Endothelial cell of umbilical vein (primary cell): Measurements from ENCODE around the gene EHMT1. TPM values are rescaled to one million over a fixed set of nuclear protein-coding genes. Genes with fewer than 3 reads are reported as not detected.
A peak's percentile ranks its signal among the peaks of the same experiment; 100 is the strongest.
"Not testable (repeated sequence)": the region's sequence is repeated elsewhere in the genome, so short reads cannot be mapped to it uniquely, and the experiment has no call there.

Experiments
- BruUV-seq: library from RNA; stranded (reverse); fragments of 400-500 nt; replicated peaks from 2 replicates; lab custom pipeline; 2021; lab: Mats Ljungman, UMichigan
- CTCF ChIA-PET: fragments of 300-600, 350-600 bp; sonication (Branson Sonifier 250); formaldehyde crosslinking; loops from one replicate; lab custom pipeline; 2021; ENCODE audit warnings: antibody characterized with exemption, inconsistent platforms; lab: Charles Lee
- POLR2A ChIA-PET: fragments of 300-600, 350-600 bp; sonication (Branson Sonifier 250); formaldehyde crosslinking; loops from one replicate; lab custom pipeline; 2021; ENCODE audit warnings: antibody characterized with exemption, inconsistent platforms; lab: Charles Lee
- DNase-seq: peaks from one replicate; pipeline ENCODE4 v3.0.0-alpha.2; 2011; ENCODE audit warnings: low read depth, low spot score
- FAIRE-seq: peaks from 2 replicates; lab custom pipeline; 2011; peaks lifted over from hg19 to GRCh38; lab: Jason Lieb, UNC
- H2AFZ ChIP-seq: 2 replicates; pipeline ENCODE4 v1.6.0; 2012; ENCODE audit warnings: low read depth, low read length, control low read depth, inconsistent platforms
- H3K27ac ChIP-seq: 2 replicates; pipeline ENCODE4 v1.5.1; 2011; ENCODE audit warnings: low read depth, mild to moderate bottlenecking, control low read depth, low read length, moderate library complexity; ENCODE audit not compliant: insufficient read depth
- H3K27me3 ChIP-seq, 2 experiments: 2 replicates each; pipeline versions ENCODE4 v1.6.0 to v1.6.1; 2011; ENCODE audit warnings: low read length in 2 of 2, mixed read lengths in 1 of 2; ENCODE audit not compliant: control insufficient read depth in 2 of 2, insufficient read depth in 2 of 2
- H3K36me3 ChIP-seq, 2 experiments: 2 replicates in 1 of 2; 3 replicates in 1 of 2; pipeline ENCODE4 v1.5.1; 2011; ENCODE audit warnings: low read length in 2 of 2, mild to moderate bottlenecking in 1 of 2, moderate library complexity in 1 of 2; ENCODE audit not compliant: control insufficient read depth in 2 of 2, insufficient read depth in 2 of 2; ENCODE audit errors: extremely low read depth in 1 of 2
- H3K4me1 ChIP-seq: 3 replicates; pipeline ENCODE4 v1.5.1; 2011; ENCODE audit warnings: mild to moderate bottlenecking, low read length; ENCODE audit not compliant: control insufficient read depth, insufficient read depth; ENCODE audit errors: extremely low read depth
- H3K4me2 ChIP-seq: 2 replicates; pipeline ENCODE4 v1.6.1; 2011; ENCODE audit warnings: low read length, control low read depth, mixed read lengths; ENCODE audit not compliant: insufficient read depth
- H3K4me3 ChIP-seq, 3 experiments: fragments of 200-600 bp in 1 of 3; sonication (generic), shearing (Covaris generic) in 1 of 3; replicated peaks in 1 of 3; 2 replicates each; pipeline ENCODE4 v1.5.1; 2011 to 2016; ENCODE audit warnings: control low read depth in 3 of 3, low read length in 3 of 3, mild to moderate bottlenecking in 2 of 3, inconsistent platforms in 1 of 3, low read depth in 1 of 3, moderate library complexity in 1 of 3; ENCODE audit not compliant: insufficient read depth in 1 of 3
- H3K79me2 ChIP-seq: 2 replicates; pipeline ENCODE4 v1.6.0; 2012; ENCODE audit warnings: low read length, inconsistent platforms; ENCODE audit not compliant: control insufficient read depth, insufficient read depth
- H3K9ac ChIP-seq: replicated peaks from 2 replicates; pipeline ENCODE3; 2011; ENCODE audit warnings: low read length, control low read depth; ENCODE audit not compliant: insufficient read depth; ENCODE audit errors: extremely low read depth
- H3K9me1 ChIP-seq: replicated peaks from 3 replicates; pipeline ENCODE4 v1.6.0; 2011; ENCODE audit warnings: mild to moderate bottlenecking, low read length; ENCODE audit not compliant: control insufficient read depth, insufficient read depth; ENCODE audit errors: extremely low read depth
- H3K9me3 ChIP-seq: replicated peaks from 2 replicates; pipeline ENCODE4 v1.5.1; 2012; ENCODE audit warnings: low read length, inconsistent platforms; ENCODE audit not compliant: control insufficient read depth, insufficient read depth
- H4K20me1 ChIP-seq: replicated peaks from 2 replicates; pipeline ENCODE3; 2011; ENCODE audit warnings: mild to moderate bottlenecking, low read length; ENCODE audit not compliant: control insufficient read depth, insufficient read depth; ENCODE audit errors: extremely low read depth
- EZH2 ChIP-seq: IDR thresholded peaks from 2 replicates; pipeline ENCODE4 v1.6.1; 2012; ENCODE audit warnings: borderline replicate concordance, low read depth, mild to moderate bottlenecking, moderate library complexity, low read length, inconsistent platforms; ENCODE audit not compliant: severe bottlenecking
- FOS ChIP-seq: IDR thresholded peaks from 2 replicates; pipeline ENCODE4 v1.6.1; 2011; ENCODE audit warnings: mild to moderate bottlenecking, low read length, moderate library complexity, borderline replicate concordance; ENCODE audit not compliant: insufficient read depth
- GATA2 ChIP-seq: IDR thresholded peaks from 2 replicates; pipeline ENCODE4 v1.7.0; 2011; ENCODE audit warnings: low read depth, mild to moderate bottlenecking, moderate library complexity, mixed read lengths, low read length; ENCODE audit not compliant: insufficient read length, insufficient read depth
- JUN ChIP-seq: IDR thresholded peaks from 2 replicates; pipeline ENCODE4 v1.6.1; 2011; ENCODE audit warnings: borderline replicate concordance, low read depth; ENCODE audit not compliant: insufficient read length, insufficient read depth
- MYC ChIP-seq: IDR thresholded peaks from one replicate; pipeline ENCODE4 v1.6.1; 2011; ENCODE audit warnings: mild to moderate bottlenecking, low read depth, low read length
- POLR2A ChIP-seq: IDR thresholded peaks from 2 replicates; pipeline ENCODE4 v1.6.1; 2012; ENCODE audit warnings: low read depth, mild to moderate bottlenecking, control low read depth, low read length
- POLR2AphosphoS5 ChIP-seq: IDR thresholded peaks from 2 replicates; pipeline ENCODE4 v1.6.1; 2012; ENCODE audit warnings: low read depth, mild to moderate bottlenecking, control low read depth, low read length, moderate library complexity; ENCODE audit not compliant: insufficient read depth
- dilution Hi-C: fragments of 300-500 bp; cut with MboI; formaldehyde crosslinking; loops from one replicate; pipeline ENCODE4 v1.15.0; 2019; ENCODE audit warnings: low sequenced_read_pairs; ENCODE audit not compliant: extremely low pct_ligation_motif_present
- intact Hi-C: fragments of 100-400 bp; cut with micrococcal nuclease; formaldehyde crosslinking; loops from one replicate; pipeline ENCODE4 v1.10.0; 2022
- polyA plus RNA-seq, 4 experiments: library from polyadenylated mRNA; depleted of rRNA in 3 of 4; stranded (reverse) in 3 of 4; unstranded in 1 of 4; fragments of >200 nt; gene quantifications; 2 replicates each; pipeline versions ENCODE4 v1.2.1 to v1.2.3, GENCODE V29; 2011 to 2012; ENCODE audit warnings: missing spikeins in 1 of 4
- total RNA-seq: library from RNA; stranded (reverse); gene quantifications from 2 replicates; pipeline ENCODE4 v1.2.3, GENCODE V29; 2021
- TF ChIP-seq, protein P1 (sequence below): IDR thresholded peaks from 2 replicates; pipeline ENCODE4 v1.6.1; 2011; ENCODE audit not compliant: insufficient read depth, insufficient read length
- TF ChIP-seq, protein P2 (sequence below), 2 donors: IDR thresholded peaks; 1 replicate in 1 of 2; 2 replicates in 1 of 2; pipeline ENCODE4 v1.5.1; 2011; ENCODE audit warnings: low read length in 2 of 2, mild to moderate bottlenecking in 2 of 2, moderate library complexity in 2 of 2, control low read depth in 1 of 2, inconsistent platforms in 1 of 2, low read depth in 1 of 2; ENCODE audit not compliant: insufficient read depth in 1 of 2; ENCODE audit errors: extremely low read depth in 1 of 2

EHMT1 gene
- total and polyA plus RNA-seq, 2 donors (not counting 3 experiments of a cell fraction or from before 2014, with no cell fraction given): 48.2 to 104 TPM

GRCh38 chr9:137725598-137725997 lies 106.8 kb downstream of the EHMT1 start:
- Histone ChIP-seq H3K9ac (no peak overlapping the region), H3K36me3 (peaks cover 0 to 10% of the 10 kb centered on the region in 2 experiments), H3K9me1 (no peaks in the 10 kb centered on the region), H3K4me3 (no peak overlapping the region), H3K4me1 (no peaks in the 10 kb centered on the region), H2AFZ (no peak overlapping the region), H3K4me2 (no peak overlapping the region), H3K9me3 (no peaks in the 10 kb centered on the region), H3K79me2 (peaks cover 54% of the 10 kb centered on the region), H4K20me1 (no peaks in the 10 kb centered on the region), H3K27ac (no peak overlapping the region), H3K27me3 (no peaks in the 10 kb centered on the region)
- dilution Hi-C loops (no loop called here), intact Hi-C loops (no loop called here)
- BruUV-seq: no TSS peak
- TF ChIP-seq MYC (no peak), EZH2 (no peak), GATA2 (no peak), POLR2A (no peak), JUN (no peak), POLR2AphosphoS5 (no peak), FOS (no peak)
- TF ChIP-seq, protein P1, sequence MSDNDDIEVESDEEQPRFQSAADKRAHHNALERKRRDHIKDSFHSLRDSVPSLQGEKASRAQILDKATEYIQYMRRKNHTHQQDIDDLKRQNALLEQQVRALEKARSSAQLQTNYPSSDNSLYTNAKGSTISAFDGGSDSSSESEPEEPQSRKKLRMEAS: no peak
- TF ChIP-seq, protein P2, sequence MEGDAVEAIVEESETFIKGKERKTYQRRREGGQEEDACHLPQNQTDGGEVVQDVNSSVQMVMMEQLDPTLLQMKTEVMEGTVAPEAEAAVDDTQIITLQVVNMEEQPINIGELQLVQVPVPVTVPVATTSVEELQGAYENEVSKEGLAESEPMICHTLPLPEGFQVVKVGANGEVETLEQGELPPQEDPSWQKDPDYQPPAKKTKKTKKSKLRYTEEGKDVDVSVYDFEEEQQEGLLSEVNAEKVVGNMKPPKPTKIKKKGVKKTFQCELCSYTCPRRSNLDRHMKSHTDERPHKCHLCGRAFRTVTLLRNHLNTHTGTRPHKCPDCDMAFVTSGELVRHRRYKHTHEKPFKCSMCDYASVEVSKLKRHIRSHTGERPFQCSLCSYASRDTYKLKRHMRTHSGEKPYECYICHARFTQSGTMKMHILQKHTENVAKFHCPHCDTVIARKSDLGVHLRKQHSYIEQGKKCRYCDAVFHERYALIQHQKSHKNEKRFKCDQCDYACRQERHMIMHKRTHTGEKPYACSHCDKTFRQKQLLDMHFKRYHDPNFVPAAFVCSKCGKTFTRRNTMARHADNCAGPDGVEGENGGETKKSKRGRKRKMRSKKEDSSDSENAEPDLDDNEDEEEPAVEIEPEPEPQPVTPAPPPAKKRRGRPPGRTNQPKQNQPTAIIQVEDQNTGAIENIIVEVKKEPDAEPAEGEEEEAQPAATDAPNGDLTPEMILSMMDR (IDR thresholded peaks at IDR 0.05; ENCODE audit: extremely low read depth in 1 of 2, insufficient read depth in 1 of 2, low read depth in 1 of 2, low read length in 2 of 2): no peak
- FAIRE-seq: no peak
- CTCF ChIA-PET: interaction anchor here (0.9 kb wide), 1 partner anchor 30 kb away, joined by 3 read pairs; no protein-coding TSS in a partner anchor
- DNase-seq: no peak
- POLR2A ChIA-PET: no interaction called here

GRCh38 chr9:137726336-137726735 lies 107.5 kb downstream of the EHMT1 start:
- H3K9me3 ChIP-seq, H2AFZ ChIP-seq, H3K9me1 ChIP-seq, intact Hi-C loops, H3K4me2 ChIP-seq, H3K4me1 ChIP-seq, BruUV-seq, POLR2A ChIA-PET, DNase-seq, dilution Hi-C loops, H3K4me3 ChIP-seq, H3K27ac ChIP-seq, H4K20me1 ChIP-seq, CTCF ChIA-PET, H3K27me3 ChIP-seq, H3K9ac ChIP-seq: not testable (repeated sequence)
- peaks cover 54% of the 10 kb centered on the region for H3K79me2 ChIP-seq
- FAIRE-seq: peak; percentile 42
- peaks cover 0 to 10% of the 10 kb centered on the region in 2 experiments for H3K36me3 ChIP-seq
